GM19395 (cell line): Measurements from ENCODE around the gene FYB1.
"Not testable (repeated sequence)": the region's sequence is repeated elsewhere in the genome, so short reads cannot be mapped to it uniquely, and the experiment has no call there.

Source experiments
- ATAC-seq: cut with Tn5 transposase; IDR thresholded peaks from one replicate; pipeline ENCODE4 v1.9.1; 2021; ENCODE audit warnings: mild to moderate bottlenecking, moderate library complexity; ENCODE audit not compliant: unreplicated experiment

Gene FYB1

GRCh38 chr5:39219437-39219836, at the start of gene FYB1:
Gene FYB1 (minus strand): TSS chr5:39219563. CDS start chr5:39202960, 16,603 bp downstream.
- no peak for ATAC-seq

GRCh38 chr5:39267186-39267585, 47.8 kb upstream of the FYB1 start:
- no peak for ATAC-seq

- ATAC-seq: no peak
Measured at GRCh38 chr5:39266442-39266841, 47.1 kb upstream of the FYB1 start.

GRCh38 chr5:39264528-39264927, 45.2 kb upstream of the FYB1 start:
- peak; percentile 96 for ATAC-seq

GRCh38 chr5:39262981-39263380, 43.6 kb upstream of the FYB1 start:
- ATAC-seq: no peak

GRCh38 chr5:39260095-39260494, 40.7 kb upstream of the FYB1 start:
- ATAC-seq: no peak

- no peak for ATAC-seq
Measured at GRCh38 chr5:39257554-39257953, 38.2 kb upstream of the FYB1 start.

GRCh38 chr5:39256477-39257235, 37.3 kb upstream of the FYB1 start:
- ATAC-seq: peak; percentile 66

GRCh38 chr5:39255406-39255805, 36.0 kb upstream of the FYB1 start:
- ATAC-seq: no peak

GRCh38 chr5:39254671-39255070, 35.3 kb upstream of the FYB1 start:
- no peak for ATAC-seq

GRCh38 chr5:39253196-39253595, 33.8 kb upstream of the FYB1 start:
- ATAC-seq: no peak

GRCh38 chr5:39249564-39250274, 30.4 kb upstream of the FYB1 start:
- no peak for ATAC-seq

GRCh38 chr5:39249069-39249468, 29.7 kb upstream of the FYB1 start:
- ATAC-seq: no peak

- no peak for ATAC-seq
Measured at GRCh38 chr5:39240750-39241149, 21.4 kb upstream of the FYB1 start.

GRCh38 chr5:39238366-39239105, 19.2 kb upstream of the FYB1 start:
- ATAC-seq: no peak

GRCh38 chr5:39236718-39237117, 17.4 kb upstream of the FYB1 start:
- ATAC-seq: no peak

GRCh38 chr5:39235648-39236047, 16.3 kb upstream of the FYB1 start:
- ATAC-seq: no peak

GRCh38 chr5:39234494-39234893, 15.1 kb upstream of the FYB1 start:
- ATAC-seq: not testable (repeated sequence)

GRCh38 chr5:39233783-39234182, 14.4 kb upstream of the FYB1 start:
- ATAC-seq: no peak

GRCh38 chr5:39231705-39232525, 12.6 kb upstream of the FYB1 start:
- ATAC-seq: no peak

- ATAC-seq: no peak
Measured at GRCh38 chr5:39228596-39228995, 9.2 kb upstream of the FYB1 start.
